Kidney (tissue), 14 donors: ENCODE data around the gene THBS2. TPM values are rescaled to one million over a fixed set of nuclear protein-coding genes. Genes with fewer than 3 reads are reported as not detected.

Experiments
- DNase-seq, 5 donors: peaks; one replicate each; pipeline ENCODE4 v3.0.0-alpha.2; 2013 to 2020
- FAIRE-seq: peaks from 2 replicates; lab custom pipeline; 2012; peaks lifted over from hg19 to GRCh38; lab: Jason Lieb, UNC
- H3K27ac ChIP-seq, 2 donors: one replicate each; pipeline ENCODE4 v1.7.0; 2013; ENCODE audit warnings: low read depth in 2 of 2, low read length in 2 of 2, inconsistent platforms in 1 of 2
- H3K27me3 ChIP-seq: one replicate; pipeline ENCODE4 v1.7.1; 2013; ENCODE audit warnings: low read length, inconsistent platforms; ENCODE audit not compliant: control insufficient read depth, insufficient read depth
- H3K36me3 ChIP-seq, 3 donors: one replicate each; pipeline versions ENCODE4 v1.7.0 to v1.7.1; 2013; ENCODE audit warnings: low read length in 3 of 3, control low read depth in 1 of 3, inconsistent platforms in 1 of 3; ENCODE audit not compliant: insufficient read depth in 3 of 3, control insufficient read depth in 2 of 3
- H3K4me1 ChIP-seq, 3 donors: one replicate each; pipeline versions ENCODE4 v1.7.0 to v1.7.1; 2013; ENCODE audit warnings: low read length in 3 of 3, inconsistent platforms in 1 of 3, low read depth in 1 of 3; ENCODE audit not compliant: control insufficient read depth in 2 of 3, insufficient read depth in 2 of 3
- H3K4me3 ChIP-seq, 3 donors: one replicate each; pipeline versions ENCODE4 v1.7.0 to v1.8.1; 2013; ENCODE audit warnings: low read length in 3 of 3, control low read depth in 1 of 3, inconsistent platforms in 1 of 3
- H3K9ac ChIP-seq, 3 donors: one replicate each; pipeline versions ENCODE4 v1.7.0 to v1.7.1; 2013; ENCODE audit warnings: low read length in 3 of 3, control low read depth in 1 of 3, inconsistent platforms in 1 of 3
- H3K9me3 ChIP-seq, 3 donors: one replicate each; pipeline versions ENCODE4 v1.7.0 to v1.7.1; 2013; ENCODE audit warnings: low read length in 3 of 3, control low read depth in 1 of 3, inconsistent platforms in 1 of 3; ENCODE audit not compliant: control insufficient read depth in 2 of 3, insufficient read depth in 1 of 3
- CTCF ChIP-seq: IDR thresholded peaks from 3 replicates; pipeline ENCODE4 v1.5.1; 2012; ENCODE audit warnings: mild to moderate bottlenecking, moderate library complexity, borderline replicate concordance; ENCODE audit not compliant: insufficient read depth; ENCODE audit errors: extremely low read depth
- intact Hi-C: fragments of 100-400 bp; cut with DNase I; formaldehyde crosslinking; loops from one replicate; pipeline ENCODE4 v1.11.1; 2022
- polyA plus RNA-seq: library from polyadenylated mRNA; stranded (reverse); fragments of 350-450 nt; fragmentation: Illumina TruSeq; extraction: RNeasy Lipid Tissue Mini Kit (QIAGEN cat#74804); gene quantifications from one replicate; pipeline ENCODE4 v1.2.3, GENCODE V29; 2014; ENCODE audit warnings: low read depth, low replicate concordance; ENCODE audit not compliant: insufficient read depth
- total RNA-seq: library from RNA; stranded (reverse); fragmentation: NEBNext Ultra II Directional; extraction: Animal tissue kit (Norgen Biotek cat#: 25700); gene quantifications from one replicate; pipeline ENCODE4 v1.2.1, GENCODE V29; 2021
- donor health status: control.
- donor health status: control.
- donor health status: control.
- donor health status: control.
- donor health status: control.
- donor health status: DM: yes; HTN: yes; CAD: no.
- donor health status: Normal renal cell carcinoma (clear cell type).

The THBS2 gene
- total and polyA plus RNA-seq, 2 donors from 2014 or later, result 2.7 to 33.4 TPM

GRCh38 chr6:169170583-169170955 lies 83.1 kb downstream of the THBS2 start:
- no peaks in the 10 kb centered on the region for H3K4me1 ChIP-seq
- H3K36me3 ChIP-seq, result no peaks in the 10 kb centered on the region
- H3K27me3 ChIP-seq, result no peaks in the 10 kb centered on the region
- FAIRE-seq (no peak), DNase-seq (peak in 2 of 5 donors; percentile 6 to 39)
- H3K4me3 ChIP-seq, result no peak overlapping the region
- H3K9me3 ChIP-seq, result no peaks in the 10 kb centered on the region
- H3K27ac ChIP-seq, result no peak overlapping the region
- intact Hi-C loops, result no loop called here
- H3K9ac ChIP-seq, result no peak overlapping the region
- no peak for TF ChIP-seq CTCF

- FAIRE-seq (no peak), DNase-seq (peak in 1 of 5 donors; percentile 51)
- no peak overlapping the region for H3K9ac ChIP-seq
- no peak overlapping the region for H3K4me3 ChIP-seq
- no peak overlapping the region for H3K27ac ChIP-seq
- H3K4me1 ChIP-seq, result no peaks in the 10 kb centered on the region
- H3K9me3 ChIP-seq, result no peaks in the 10 kb centered on the region
- H3K27me3 ChIP-seq, result no peaks in the 10 kb centered on the region
- no peaks in the 10 kb centered on the region for H3K36me3 ChIP-seq
- intact Hi-C loops, result no loop called here
- no peak for TF ChIP-seq CTCF
Measured at GRCh38 chr6:169169941-169170582, 83.6 kb downstream of the THBS2 start.

- FAIRE-seq, result no peak
- DNase-seq, result peak in 2 of 5 donors; percentile 34 to 49
- intact Hi-C loops, result no loop called here
- H3K27me3 ChIP-seq, result no peaks in the 10 kb centered on the region
- no peak for TF ChIP-seq CTCF
- no peak overlapping the region for H3K9ac ChIP-seq
- H3K9me3 ChIP-seq, result no peaks in the 10 kb centered on the region
- H3K36me3 ChIP-seq, result no peaks in the 10 kb centered on the region
- no peaks in the 10 kb centered on the region for H3K4me1 ChIP-seq
- H3K27ac ChIP-seq, result no peak overlapping the region
- H3K4me3 ChIP-seq, result no peak overlapping the region
Measured at GRCh38 chr6:169169375-169169774, 84.3 kb downstream of the THBS2 start.

DNA sequence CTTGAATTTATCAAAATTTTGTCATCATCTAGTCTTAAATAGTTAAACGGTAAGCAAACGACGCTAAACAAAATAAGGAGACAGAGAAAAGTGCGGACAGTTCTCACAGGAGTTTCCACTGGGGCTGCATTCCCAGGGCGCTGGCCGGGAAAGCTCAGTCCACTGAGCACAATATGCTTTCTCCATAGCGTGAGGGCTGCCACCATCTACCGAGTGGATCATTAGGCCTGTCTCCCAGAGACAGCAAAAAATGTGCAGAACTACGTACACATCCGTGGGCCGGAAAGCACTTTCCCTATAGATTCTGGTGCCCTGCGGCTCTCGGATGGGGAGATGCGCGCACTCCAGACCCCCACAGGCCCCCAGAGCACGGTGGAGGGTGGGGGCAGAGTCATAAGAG lies 84.9 kb downstream of the THBS2 start:
- intact Hi-C loops, result no loop called here
- Histone ChIP-seq H3K27me3 (no peaks in the 10 kb centered on the region), H3K4me1 (no peaks in the 10 kb centered on the region), H3K27ac (peak overlapping the region in 1 of 2 donors; percentile 41), H3K9me3 (no peaks in the 10 kb centered on the region), H3K4me3 (no peak overlapping the region), H3K36me3 (no peaks in the 10 kb centered on the region), H3K9ac (no peak overlapping the region)
- DNase-seq, result peak in 1 of 5 donors; percentile 6
- no peak for FAIRE-seq
- TF ChIP-seq CTCF, result no peak
